Measurements from ENCODE around the gene NRF1. TPM values are rescaled to one million over a fixed set of nuclear protein-coding genes. Genes with fewer than 3 reads are reported as not detected.

Gene NRF1
- polyA plus RNA-seq, 4 donors, result 19.4 to 26.1 (median 22.8) TPM

GRCh38 chr7:129778770-129779601 is 167.5 kb downstream of the NRF1 start:
- no peak for DNase-seq (ENCODE audit: low read depth in 4 of 4, low spot score in 2 of 4)

GRCh38 chr7:129779602-129780256 is 168.2 kb downstream of the NRF1 start:
- DNase-seq (ENCODE audit: low read depth in 4 of 4, low spot score in 2 of 4), result no peak

GRCh38 chr7:129780257-129780973 is 168.9 kb downstream of the NRF1 start:
- no peak for DNase-seq (ENCODE audit: low read depth in 4 of 4, low spot score in 2 of 4)

- DNase-seq (ENCODE audit: low read depth in 4 of 4, low spot score in 2 of 4), result no peak
These were observed 169.7 kb downstream of the NRF1 start for GRCh38 chr7:129780974-129781927.

- DNase-seq (ENCODE audit: low read depth in 4 of 4, low spot score in 2 of 4), result no peak
These were observed 170.7 kb downstream of the NRF1 start for GRCh38 chr7:129781928-129782817.

GRCh38 chr7:129782818-129783583 is 171.5 kb downstream of the NRF1 start:
- no peak for DNase-seq (ENCODE audit: low read depth in 4 of 4, low spot score in 2 of 4)

- DNase-seq (ENCODE audit: low read depth in 4 of 4, low spot score in 2 of 4), result no peak
These were observed 172.0 kb downstream of the NRF1 start for GRCh38 chr7:129783584-129783919.

GRCh38 chr7:129784437-129784782 is 172.9 kb downstream of the NRF1 start:
- DNase-seq (ENCODE audit: low read depth in 4 of 4, low spot score in 2 of 4), result no peak

- DNase-seq (ENCODE audit: low read depth in 4 of 4, low spot score in 2 of 4), result no peak
These were observed 173.5 kb downstream of the NRF1 start for GRCh38 chr7:129784783-129785684.

- no peak for DNase-seq (ENCODE audit: low read depth in 4 of 4, low spot score in 2 of 4)
These were observed 174.4 kb downstream of the NRF1 start for GRCh38 chr7:129785685-129786514.

GRCh38 chr7:129786825-129787563 is 175.5 kb downstream of the NRF1 start:
- DNase-seq (ENCODE audit: low read depth in 4 of 4, low spot score in 2 of 4), result no peak

- no peak for DNase-seq (ENCODE audit: low read depth in 4 of 4, low spot score in 2 of 4)
These were observed 177.5 kb downstream of the NRF1 start for GRCh38 chr7:129789000-129789399.

GRCh38 chr7:129789652-129790051 is 178.1 kb downstream of the NRF1 start:
- DNase-seq (ENCODE audit: low read depth in 4 of 4, low spot score in 2 of 4), result no peak

GRCh38 chr7:129790136-129790535 is 178.6 kb downstream of the NRF1 start:
- DNase-seq (ENCODE audit: low read depth in 4 of 4, low spot score in 2 of 4), result no peak

- no peak for DNase-seq (ENCODE audit: low read depth in 4 of 4, low spot score in 2 of 4)
These were observed 181.2 kb downstream of the NRF1 start for GRCh38 chr7:129792721-129793120.

Data from left renal cortex interstitium (tissue), 4 donors.